Activated T-cell treated with anti-CD3 and anti-CD28 coated beads for 48 hours (primary cell): ENCODE data around the gene STARD7.
"Not testable (repeated sequence)": the region's sequence is repeated elsewhere in the genome, so short reads cannot be mapped to it uniquely, and the experiment has no call there.

Experiments
- DNase-seq: peaks from one replicate; pipeline ENCODE4 v3.0.0-alpha.2; 2020; ENCODE audit warnings: low read depth

The STARD7 gene

GRCh38 chr2:96233880-96234316 is 25.3 kb upstream of the STARD7 start:
- DNase-seq: no peak

DNA sequence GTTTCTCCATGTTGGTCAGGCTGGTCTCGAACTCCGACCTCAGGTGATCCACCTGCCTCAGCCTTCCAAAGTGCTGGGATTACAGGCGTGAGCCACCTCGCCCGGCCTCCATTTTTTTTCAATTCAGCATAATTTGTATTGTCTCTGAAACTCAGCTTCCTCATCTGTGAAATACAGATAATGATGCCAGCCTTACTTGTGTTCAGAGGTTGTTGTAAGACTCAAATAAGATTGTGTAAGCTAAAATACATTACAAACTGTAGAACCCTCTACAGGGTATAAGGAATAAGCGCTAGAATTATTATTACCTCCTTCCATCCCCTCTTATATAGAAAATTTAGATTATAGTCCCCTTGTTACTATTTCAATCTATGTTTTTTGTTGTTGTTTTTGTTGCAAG is 24.8 kb upstream of the STARD7 start:
- no peak for DNase-seq

DNA sequence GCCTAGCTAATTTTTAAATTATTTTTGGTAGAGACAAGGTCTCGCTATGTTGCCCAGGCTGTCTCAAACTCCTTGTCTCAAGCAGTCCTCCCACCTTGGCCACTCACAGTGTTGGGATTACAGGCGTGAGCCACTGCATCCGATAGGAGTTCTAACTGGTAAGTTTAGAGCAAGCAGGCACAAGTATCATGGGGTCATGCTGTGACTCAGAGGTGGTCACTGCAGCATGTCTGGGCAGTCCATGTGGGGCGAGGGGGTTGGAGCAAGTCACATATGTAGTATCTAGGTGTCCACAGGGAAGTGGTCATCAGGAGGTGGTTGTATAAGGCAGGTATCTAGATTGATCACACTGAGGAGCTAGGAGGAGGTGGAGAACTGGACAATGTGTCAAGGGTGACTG is 22.7 kb upstream of the STARD7 start:
- no peak for DNase-seq

- no peak for DNase-seq
These were observed 16.4 kb upstream of the STARD7 start for GRCh38 chr2:96225016-96225533.

- not testable (repeated sequence) for DNase-seq
These were observed 12.5 kb upstream of the STARD7 start for GRCh38 chr2:96221106-96221505.

DNA sequence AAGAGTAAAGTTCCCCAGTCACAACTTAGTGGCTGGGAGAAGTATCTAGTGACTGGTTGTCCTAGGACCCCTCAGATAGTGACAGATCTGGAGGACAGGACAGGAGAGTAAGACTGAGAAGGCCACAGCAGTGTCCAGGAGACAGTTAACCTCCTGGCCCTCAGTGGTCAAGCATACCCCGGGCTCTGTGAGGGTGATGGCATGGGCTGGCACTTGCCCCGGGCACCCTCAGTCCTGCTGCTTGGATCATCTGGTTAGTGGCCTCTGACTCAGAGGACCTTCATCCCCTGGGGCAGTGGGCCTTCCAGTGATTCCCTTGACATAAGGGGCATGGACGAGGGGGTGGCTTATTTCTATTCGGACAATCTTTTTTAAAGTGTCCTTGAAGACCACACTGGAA is 11.3 kb upstream of the STARD7 start:
- DNase-seq: not testable (repeated sequence)

- DNase-seq: no peak
These were observed 10.0 kb upstream of the STARD7 start for GRCh38 chr2:96218508-96219131.

DNA sequence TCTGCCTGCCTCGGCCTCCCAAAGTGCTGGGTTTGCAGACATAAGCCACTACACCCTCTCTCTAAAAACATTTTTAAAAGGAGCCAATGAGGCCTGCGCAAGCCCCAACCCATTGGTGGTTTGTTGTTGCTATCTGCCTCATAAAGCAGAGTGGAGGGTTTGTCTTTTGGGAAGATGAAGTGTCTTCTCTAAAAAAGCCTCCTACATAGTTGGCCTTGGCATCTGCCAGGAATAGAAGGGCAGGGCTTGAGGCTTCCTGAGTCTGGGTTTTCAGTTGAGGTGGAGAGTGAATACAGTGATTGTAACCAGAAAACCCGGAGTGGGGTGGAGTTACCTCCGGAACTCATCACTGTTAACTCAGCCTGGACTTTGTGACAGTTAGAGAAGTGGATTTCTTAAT is 5.9 kb upstream of the STARD7 start:
- no peak for DNase-seq

- no peak for DNase-seq
These were observed 4.8 kb upstream of the STARD7 start for GRCh38 chr2:96213379-96213778.

DNA sequence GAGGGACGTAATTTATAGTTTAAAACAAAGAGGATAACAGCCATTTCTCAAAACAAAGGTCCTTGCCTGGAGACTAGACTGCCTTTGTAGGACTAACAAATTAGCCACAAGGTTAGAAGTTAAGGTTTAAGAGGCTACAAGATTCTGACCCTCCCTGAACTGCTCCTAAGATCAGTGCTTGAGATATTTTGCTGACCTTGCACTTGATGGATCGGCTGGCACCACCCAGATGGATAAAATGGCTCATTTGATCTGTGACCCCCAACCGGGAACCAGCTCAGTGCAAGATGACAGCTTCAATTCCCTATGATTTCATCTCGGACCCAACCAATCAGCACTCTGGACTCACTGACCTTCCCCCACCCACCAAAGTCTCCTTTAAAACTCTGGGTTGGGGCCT is 3.7 kb upstream of the STARD7 start:
- no peak for DNase-seq

- no peak for DNase-seq
These were observed 1.1 kb upstream of the STARD7 start for GRCh38 chr2:96209729-96210085.

DNA sequence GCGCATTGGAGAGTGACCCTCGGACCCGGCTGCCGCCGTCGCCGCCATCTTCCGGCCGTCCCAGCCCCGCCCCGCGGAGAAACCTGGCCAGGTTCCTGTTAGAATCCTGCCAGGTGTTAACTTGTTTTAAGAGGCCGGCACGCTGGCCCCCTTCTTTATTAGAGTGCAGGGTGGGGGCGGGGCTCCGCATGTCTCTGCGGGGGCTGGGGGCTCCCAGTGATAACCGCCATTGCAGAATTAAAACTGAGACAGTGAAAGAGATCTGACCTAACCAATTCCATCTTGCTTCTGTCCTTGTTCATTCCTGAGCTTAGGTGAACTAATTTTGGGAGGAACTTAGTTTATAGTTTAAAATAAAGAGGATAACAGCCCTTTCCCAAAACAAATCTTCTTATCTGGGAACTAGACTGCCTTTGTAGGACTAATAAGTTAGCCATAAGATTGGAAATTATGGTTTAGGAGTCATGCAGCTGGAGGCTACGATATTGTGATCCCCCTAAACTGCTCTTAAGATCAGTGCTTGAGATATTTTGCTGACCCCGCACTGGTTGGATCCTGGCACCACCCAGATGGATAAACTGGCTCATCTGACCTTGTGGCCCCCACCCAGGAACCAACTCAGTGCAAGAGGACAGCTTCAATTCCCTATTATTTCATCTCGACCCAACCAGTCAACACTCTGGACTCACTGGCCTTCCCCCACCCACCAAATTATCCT is 543 bp upstream of the STARD7 start:
- no peak for DNase-seq

- DNase-seq: no peak
These were observed 869 bp downstream of the STARD7 start for GRCh38 chr2:96207774-96208142.

- no peak for DNase-seq
These were observed 1.4 kb downstream of the STARD7 start for GRCh38 chr2:96207073-96207773.

GRCh38 chr2:96205888-96206287 is 2.7 kb downstream of the STARD7 start:
- no peak for DNase-seq

DNA sequence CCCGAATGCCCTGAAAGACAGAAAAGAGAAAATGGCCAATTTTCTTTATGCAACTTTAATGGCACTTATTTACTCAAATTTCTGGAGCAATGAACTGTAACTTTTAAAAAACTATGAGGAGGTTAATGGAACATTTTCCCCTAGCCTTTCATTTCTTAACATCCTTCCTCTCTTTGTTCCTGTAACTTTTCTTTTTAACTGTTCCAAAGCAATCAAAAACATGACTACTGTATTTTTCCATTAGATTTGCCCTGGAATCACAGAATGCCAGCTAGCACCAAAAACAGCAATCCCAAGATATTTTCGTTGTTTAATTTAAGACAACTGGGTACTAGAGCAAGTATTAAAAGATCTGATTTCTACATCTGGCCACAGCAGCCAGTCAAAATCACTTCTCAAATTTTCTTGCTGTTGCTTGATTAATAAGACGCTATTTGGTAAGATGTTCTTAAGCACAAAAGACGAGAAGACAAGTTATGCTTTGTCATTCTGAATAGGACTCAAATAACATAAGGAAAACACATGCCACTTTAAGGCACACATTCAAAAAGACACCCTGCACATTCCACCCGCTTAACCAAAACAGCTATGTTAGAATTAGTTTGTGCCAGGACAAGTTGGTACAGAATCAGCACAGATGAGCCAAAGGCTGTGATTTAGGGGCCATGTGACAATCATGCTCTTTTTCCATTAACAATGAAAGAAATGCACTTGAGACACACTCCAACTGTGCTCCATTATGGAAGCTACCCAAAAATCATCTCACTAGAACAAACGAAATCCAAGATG is 3.6 kb downstream of the STARD7 start:
- no peak for DNase-seq

GRCh38 chr2:96203130-96204028 is 5.2 kb downstream of the STARD7 start:
- no peak for DNase-seq

GRCh38 chr2:96202152-96202854 is 6.3 kb downstream of the STARD7 start:
- DNase-seq: no peak

DNA sequence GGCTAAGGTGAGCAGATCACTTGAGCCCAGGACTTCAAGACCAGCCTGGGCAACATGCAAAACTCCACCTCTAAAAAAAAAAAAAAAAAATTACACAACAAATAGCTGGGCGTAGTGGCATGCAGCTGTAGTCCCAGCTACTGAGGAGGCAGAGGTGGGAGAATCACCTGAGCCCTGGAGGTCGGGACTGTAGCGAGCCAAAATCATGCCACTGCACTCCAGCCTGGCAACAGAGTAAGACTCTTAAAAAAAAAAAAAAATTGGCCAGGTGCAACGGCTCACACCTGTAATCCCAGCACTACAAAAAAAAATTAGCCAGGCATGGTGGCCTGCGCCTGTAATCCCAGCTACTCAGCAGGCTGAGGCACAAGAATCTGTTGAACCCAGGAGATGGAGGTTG is 7.3 kb downstream of the STARD7 start:
- no peak for DNase-seq

DNA sequence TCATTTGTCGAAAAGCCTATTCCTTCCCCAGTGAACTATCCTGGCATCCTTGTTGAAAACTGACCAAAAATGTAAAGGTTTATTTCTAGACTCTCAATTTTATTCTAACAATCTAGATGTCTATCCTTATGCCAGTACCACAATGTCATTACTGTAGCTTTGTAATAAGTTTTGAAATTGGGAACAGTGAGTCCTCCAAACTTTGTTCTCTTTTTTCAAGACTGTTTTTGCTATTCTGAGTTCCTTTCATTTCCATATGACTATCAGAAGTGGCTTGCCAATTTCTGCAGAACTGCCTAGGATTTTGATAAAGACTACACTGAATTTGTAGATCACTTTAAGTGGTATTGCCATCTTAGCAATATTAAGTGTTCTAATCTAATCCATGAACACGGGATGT is 9.7 kb downstream of the STARD7 start:
- no peak for DNase-seq
